Measurements from ENCODE around the gene TNFRSF12A.

TNFRSF12A gene

GRCh38 chr16:3009568-3010390 lies 10.4 kb upstream of the TNFRSF12A start:
- no peak for TF ChIP-seq CTCF (IDR thresholded peaks at IDR 0.05; ENCODE audit: borderline replicate concordance, control extremely low read depth, extremely low read depth, insufficient read depth, missing control alignments)
- in situ Hi-C loops (cut with MboI; ENCODE audit: low sequenced_read_pairs, unreplicated experiment): no loop called here
- DNase-seq (ENCODE audit: low spot score): no peak

- no peak for TF ChIP-seq CTCF (IDR thresholded peaks at IDR 0.05; ENCODE audit: borderline replicate concordance, control extremely low read depth, extremely low read depth, insufficient read depth, missing control alignments)
- in situ Hi-C loops (cut with MboI; ENCODE audit: low sequenced_read_pairs, unreplicated experiment): no loop called here
- DNase-seq (ENCODE audit: low spot score): no peak
These were observed 9.7 kb upstream of the TNFRSF12A start for GRCh38 chr16:3010510-3010909.

- no peak for DNase-seq (ENCODE audit: low spot score)
- in situ Hi-C loops (cut with MboI; ENCODE audit: low sequenced_read_pairs, unreplicated experiment): no loop called here
- no peak for TF ChIP-seq CTCF (IDR thresholded peaks at IDR 0.05; ENCODE audit: borderline replicate concordance, control extremely low read depth, extremely low read depth, insufficient read depth, missing control alignments)
These were observed 7.9 kb upstream of the TNFRSF12A start for GRCh38 chr16:3012246-3012645.

GRCh38 chr16:3012828-3013420 lies 7.2 kb upstream of the TNFRSF12A start, which contains the start of gene CLDN9:
CLDN9 (plus strand) TSS chr16:3012923; CDS start chr16:3013363, 440 bp downstream.
- DNase-seq (ENCODE audit: low spot score): no peak
- in situ Hi-C loops (cut with MboI; ENCODE audit: low sequenced_read_pairs, unreplicated experiment): no loop called here
- no peak for TF ChIP-seq CTCF (IDR thresholded peaks at IDR 0.05; ENCODE audit: borderline replicate concordance, control extremely low read depth, extremely low read depth, insufficient read depth, missing control alignments)

- no peak for DNase-seq (ENCODE audit: low spot score)
- in situ Hi-C loops (cut with MboI; ENCODE audit: low sequenced_read_pairs, unreplicated experiment): no loop called here
These were observed 6.6 kb upstream of the TNFRSF12A start for GRCh38 chr16:3013491-3013951.

More at GRCh38 chr16:3013491-3013951, 6.6 kb upstream of the TNFRSF12A start:
- no peak for TF ChIP-seq CTCF (IDR thresholded peaks at IDR 0.05; ENCODE audit: borderline replicate concordance, control extremely low read depth, extremely low read depth, insufficient read depth, missing control alignments)
